Hepatocyte (in vitro differentiated cells): ENCODE measurements around the gene ABHD16B.

Experiments used
- EZH2 ChIP-seq: fragments of 200-600 bp; sonication (generic); IDR thresholded peaks from 2 replicates; pipeline ENCODE4 v1.6.1; 2016; ENCODE audit warnings: antibody characterized with exemption, mild to moderate bottlenecking, borderline replicate concordance
- EZH2phosphoT487 ChIP-seq: fragments of 200-600 bp; sonication (generic); IDR thresholded peaks from one replicate; pipeline ENCODE4 v1.6.1; 2018; ENCODE audit warnings: antibody characterized with exemption, mild to moderate bottlenecking, low read depth, moderate library complexity; ENCODE audit not compliant: unreplicated experiment, severe bottlenecking
- TF ChIP-seq, protein P1 (sequence below): fragments of 200-600 bp; sonication (generic); IDR thresholded peaks from 2 replicates; pipeline ENCODE4 v1.5.1; 2016; ENCODE audit warnings: antibody characterized with exemption, mild to moderate bottlenecking; ENCODE audit not compliant: poor library complexity

DNA sequence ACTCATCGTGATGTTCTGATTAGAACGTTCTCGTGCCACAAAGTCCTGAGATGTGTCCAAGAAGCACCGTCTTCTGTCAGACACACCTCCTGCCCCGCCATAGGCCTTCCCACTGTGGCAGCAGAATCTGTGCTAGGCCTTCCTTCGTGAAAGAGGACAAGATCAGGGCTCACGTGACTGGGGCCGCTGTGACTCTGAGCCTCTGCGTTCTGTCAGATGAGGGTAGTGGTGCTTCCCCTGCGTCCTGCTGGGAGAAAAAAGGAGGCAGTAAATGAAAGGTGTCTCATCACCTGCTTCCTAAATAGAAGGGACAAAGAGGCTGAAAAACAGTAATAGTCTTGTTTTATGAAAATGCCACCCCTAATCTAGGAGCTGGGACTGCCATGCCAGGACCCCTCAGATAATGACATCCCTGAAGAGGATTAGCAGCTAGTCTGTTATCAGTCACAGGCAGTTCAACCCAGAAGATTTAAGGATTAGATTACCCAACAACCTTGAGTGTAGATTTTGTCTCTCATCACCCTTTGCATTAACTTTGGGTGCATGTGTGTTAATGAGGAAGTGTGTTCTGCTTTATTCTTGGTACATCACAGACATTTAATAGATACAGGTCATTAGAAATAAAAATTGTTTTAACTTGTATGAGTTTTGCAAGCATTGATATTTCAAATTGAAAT lies 37.7 kb downstream of the ABHD16B start:
- TF ChIP-seq EZH2phosphoT487, result no peak
- TF ChIP-seq, protein P1, sequence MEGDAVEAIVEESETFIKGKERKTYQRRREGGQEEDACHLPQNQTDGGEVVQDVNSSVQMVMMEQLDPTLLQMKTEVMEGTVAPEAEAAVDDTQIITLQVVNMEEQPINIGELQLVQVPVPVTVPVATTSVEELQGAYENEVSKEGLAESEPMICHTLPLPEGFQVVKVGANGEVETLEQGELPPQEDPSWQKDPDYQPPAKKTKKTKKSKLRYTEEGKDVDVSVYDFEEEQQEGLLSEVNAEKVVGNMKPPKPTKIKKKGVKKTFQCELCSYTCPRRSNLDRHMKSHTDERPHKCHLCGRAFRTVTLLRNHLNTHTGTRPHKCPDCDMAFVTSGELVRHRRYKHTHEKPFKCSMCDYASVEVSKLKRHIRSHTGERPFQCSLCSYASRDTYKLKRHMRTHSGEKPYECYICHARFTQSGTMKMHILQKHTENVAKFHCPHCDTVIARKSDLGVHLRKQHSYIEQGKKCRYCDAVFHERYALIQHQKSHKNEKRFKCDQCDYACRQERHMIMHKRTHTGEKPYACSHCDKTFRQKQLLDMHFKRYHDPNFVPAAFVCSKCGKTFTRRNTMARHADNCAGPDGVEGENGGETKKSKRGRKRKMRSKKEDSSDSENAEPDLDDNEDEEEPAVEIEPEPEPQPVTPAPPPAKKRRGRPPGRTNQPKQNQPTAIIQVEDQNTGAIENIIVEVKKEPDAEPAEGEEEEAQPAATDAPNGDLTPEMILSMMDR, result no peak
- no peak for TF ChIP-seq EZH2
